A673 (cell line): ENCODE results near the gene NSMCE4A. TPM values are rescaled to one million over a fixed set of nuclear protein-coding genes. Genes with fewer than 3 reads are reported as not detected.

ENCODE experiments used
- BruUV-seq: library from RNA; stranded (reverse); fragments of 400-500 nt; replicated peaks from 2 replicates; lab custom pipeline; 2021; lab: Mats Ljungman, UMichigan
- CTCF ChIA-PET: fragments of 300-600 bp; sonication (Branson Sonifier 250); formaldehyde crosslinking; loops from one replicate; lab custom pipeline; 2022; ENCODE audit warnings: antibody characterized with exemption; lab: Charles Lee
- POLR2A ChIA-PET: fragments of 300-600 bp; sonication (Branson Sonifier 250); formaldehyde crosslinking; loops from one replicate; lab custom pipeline; 2022; ENCODE audit warnings: antibody characterized with exemption; ENCODE audit not compliant: low non-redundant PET; lab: Charles Lee
- DNase-seq: peaks from one replicate; pipeline ENCODE4 v3.0.0-alpha.2; 2015; ENCODE audit warnings: low spot score
- H3K27ac ChIP-seq: fragments of 200-600 bp; sonication (generic); 2 replicates; pipeline ENCODE4 v1.5.1; 2016; ENCODE audit warnings: mixed run types, low read depth, mild to moderate bottlenecking, mixed read lengths, antibody characterized with exemption, low read length; ENCODE audit not compliant: poor library complexity, severe bottlenecking
- H3K27me3 ChIP-seq: fragments of 200-600 bp; sonication (generic); replicated peaks from 2 replicates; pipeline ENCODE4 v1.6.1; 2017; ENCODE audit warnings: mixed run types, low read depth, mild to moderate bottlenecking, mixed read lengths, antibody characterized with exemption, low read length; ENCODE audit not compliant: insufficient read depth, poor library complexity
- H3K36me3 ChIP-seq: fragments of 200-600 bp; sonication (generic); 2 replicates; pipeline ENCODE4 v1.6.1; 2016; ENCODE audit warnings: mixed run types, mild to moderate bottlenecking, mixed read lengths, antibody characterized with exemption, low read length; ENCODE audit not compliant: insufficient read depth, poor library complexity, severe bottlenecking
- H3K4me1 ChIP-seq: fragments of 200-600 bp; sonication (generic); 2 replicates; pipeline ENCODE4 v1.6.1; 2017; ENCODE audit warnings: mixed run types, mild to moderate bottlenecking, mixed read lengths, antibody characterized with exemption, low read length; ENCODE audit not compliant: insufficient read depth, poor library complexity, severe bottlenecking
- H3K4me3 ChIP-seq: fragments of 200-600 bp; sonication (generic); 2 replicates; pipeline ENCODE4 v1.5.1; 2016; ENCODE audit warnings: low read depth, mixed run types, mild to moderate bottlenecking, mixed read lengths, low read length; ENCODE audit not compliant: poor library complexity, severe bottlenecking
- H3K9me3 ChIP-seq: fragments of 200-600 bp; sonication (generic); 2 replicates; pipeline ENCODE4 v1.6.1; 2016; ENCODE audit warnings: mixed run types, low read depth, mild to moderate bottlenecking, mixed read lengths, antibody characterized with exemption, low read length; ENCODE audit not compliant: poor library complexity, severe bottlenecking
- EZH2 ChIP-seq: fragments of 200-600 bp; sonication (generic); IDR thresholded peaks from 2 replicates; pipeline ENCODE4 v1.6.1; 2017; ENCODE audit warnings: borderline replicate concordance, low read depth, mild to moderate bottlenecking, mixed read lengths, antibody characterized with exemption, low read length; ENCODE audit not compliant: poor library complexity, severe bottlenecking
- intact Hi-C: fragments of 100-400 bp; cut with micrococcal nuclease; formaldehyde crosslinking; loops from one replicate; pipeline ENCODE4 v1.10.0; 2022; ENCODE audit not compliant: unreplicated experiment
- total RNA-seq: library from RNA; stranded (reverse); gene quantifications from 2 replicates; pipeline ENCODE4 v1.2.3, GENCODE V29; 2021
- TF ChIP-seq, protein P1 (sequence below): fragments of 300-800, 200-600 bp; sonication (generic); conservative IDR thresholded peaks from 2 replicates; pipeline ENCODE4 v1.5.1; 2017; ENCODE audit warnings: low read depth, mild to moderate bottlenecking, antibody characterized with exemption, low read length, moderate library complexity, mixed read lengths

The NSMCE4A gene
- total RNA-seq, 1 experiment from 2014 or later: 71.7 TPM

DNA sequence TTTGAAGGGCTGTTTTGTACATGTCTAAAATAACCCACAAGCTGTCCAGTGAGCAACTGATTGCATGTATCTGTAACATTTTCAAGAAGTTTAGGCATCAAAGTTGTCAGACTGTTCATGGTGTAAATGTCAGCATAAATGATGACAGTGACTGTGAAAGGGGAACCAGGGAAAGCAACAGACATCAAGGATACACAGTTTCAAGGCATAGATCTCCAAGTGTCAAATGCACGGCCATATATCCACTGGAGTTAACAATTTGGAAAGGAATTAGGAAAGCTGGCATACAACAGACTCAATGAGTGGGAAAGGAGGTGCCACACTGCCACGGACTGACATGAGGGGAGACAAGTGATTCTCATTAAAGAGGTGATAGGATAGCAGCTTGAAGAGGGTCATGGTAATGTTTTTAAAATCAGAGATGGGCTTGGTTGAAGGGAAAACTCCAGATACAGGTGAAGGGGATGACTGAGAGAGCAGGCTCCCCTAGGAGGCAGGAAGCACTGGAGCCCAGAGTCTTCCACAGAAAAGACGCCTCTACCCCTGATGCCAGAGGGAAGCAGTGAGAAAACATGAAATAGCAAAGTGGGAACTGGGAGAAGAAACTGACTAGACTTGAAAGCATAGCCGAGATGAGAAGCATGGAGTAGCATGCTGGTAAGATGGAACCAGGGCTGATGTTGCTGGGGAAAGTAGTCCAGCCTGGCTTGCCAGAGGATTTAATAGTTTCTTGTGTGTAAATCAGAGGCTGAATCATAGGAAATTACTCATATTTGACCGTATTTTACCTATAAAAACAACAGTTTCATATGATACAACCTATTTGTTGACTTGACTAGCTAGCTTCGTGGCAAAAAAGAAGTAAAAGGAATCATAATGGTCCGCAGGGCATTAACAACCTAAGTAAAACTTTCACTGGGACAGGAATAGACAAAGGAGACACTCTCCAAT lies 18.6 kb downstream of the NSMCE4A start:
- POLR2A ChIA-PET: no interaction called here
- BruUV-seq: no TSS peak
- no peak for DNase-seq
- H3K4me1 ChIP-seq: no peaks in the 10 kb centered on the region
- intact Hi-C loops: no loop called here
- TF ChIP-seq, protein P1, sequence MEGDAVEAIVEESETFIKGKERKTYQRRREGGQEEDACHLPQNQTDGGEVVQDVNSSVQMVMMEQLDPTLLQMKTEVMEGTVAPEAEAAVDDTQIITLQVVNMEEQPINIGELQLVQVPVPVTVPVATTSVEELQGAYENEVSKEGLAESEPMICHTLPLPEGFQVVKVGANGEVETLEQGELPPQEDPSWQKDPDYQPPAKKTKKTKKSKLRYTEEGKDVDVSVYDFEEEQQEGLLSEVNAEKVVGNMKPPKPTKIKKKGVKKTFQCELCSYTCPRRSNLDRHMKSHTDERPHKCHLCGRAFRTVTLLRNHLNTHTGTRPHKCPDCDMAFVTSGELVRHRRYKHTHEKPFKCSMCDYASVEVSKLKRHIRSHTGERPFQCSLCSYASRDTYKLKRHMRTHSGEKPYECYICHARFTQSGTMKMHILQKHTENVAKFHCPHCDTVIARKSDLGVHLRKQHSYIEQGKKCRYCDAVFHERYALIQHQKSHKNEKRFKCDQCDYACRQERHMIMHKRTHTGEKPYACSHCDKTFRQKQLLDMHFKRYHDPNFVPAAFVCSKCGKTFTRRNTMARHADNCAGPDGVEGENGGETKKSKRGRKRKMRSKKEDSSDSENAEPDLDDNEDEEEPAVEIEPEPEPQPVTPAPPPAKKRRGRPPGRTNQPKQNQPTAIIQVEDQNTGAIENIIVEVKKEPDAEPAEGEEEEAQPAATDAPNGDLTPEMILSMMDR: no peak
- TF ChIP-seq EZH2: no peak
- no peaks in the 10 kb centered on the region for H3K9me3 ChIP-seq
- peaks cover 24% of the 10 kb centered on the region for H3K36me3 ChIP-seq
- H3K4me3 ChIP-seq: no peak overlapping the region
- H3K27ac ChIP-seq: no peak overlapping the region
- CTCF ChIA-PET: no interaction called here
- no peaks in the 10 kb centered on the region for H3K27me3 ChIP-seq

DNA sequence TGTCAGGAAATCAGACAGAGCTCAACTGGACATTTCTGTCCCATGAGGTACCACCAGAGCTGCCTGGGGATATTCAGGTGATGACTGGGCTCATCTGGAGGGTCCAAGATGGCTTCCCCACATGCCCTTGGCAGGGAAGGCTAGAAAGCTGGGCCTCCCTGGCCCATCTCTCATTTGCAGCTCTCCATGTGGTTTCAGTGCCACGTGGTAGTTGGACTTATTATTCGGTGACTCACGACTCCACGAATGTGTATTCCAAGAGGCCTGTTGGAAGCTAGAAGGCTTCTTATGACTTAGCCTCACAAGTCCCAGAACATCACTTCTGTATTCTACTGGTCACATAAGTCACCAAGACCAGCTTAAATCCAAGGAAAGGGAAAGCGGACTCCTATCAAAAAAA lies 22.8 kb downstream of the NSMCE4A start:
- no peaks in the 10 kb centered on the region for H3K9me3 ChIP-seq
- intact Hi-C loops: no loop called here
- H3K27ac ChIP-seq: no peak overlapping the region
- no peak for DNase-seq
- no peaks in the 10 kb centered on the region for H3K4me1 ChIP-seq
- H3K4me3 ChIP-seq: no peak overlapping the region
- H3K36me3 ChIP-seq: peaks cover 3% of the 10 kb centered on the region
- no peak for TF ChIP-seq EZH2
- TF ChIP-seq, protein P1: no peak
- no peaks in the 10 kb centered on the region for H3K27me3 ChIP-seq
- ChIA-PET POLR2A (no interaction called here), CTCF (no interaction called here)
- no TSS peak for BruUV-seq

- CTCF ChIA-PET: no interaction called here
- no peak overlapping the region for H3K4me3 ChIP-seq
- POLR2A ChIA-PET: no interaction called here
- no peaks in the 10 kb centered on the region for H3K36me3 ChIP-seq
- no peak for DNase-seq
- H3K4me1 ChIP-seq: no peaks in the 10 kb centered on the region
- H3K27me3 ChIP-seq: no peaks in the 10 kb centered on the region
- no TSS peak for BruUV-seq
- H3K9me3 ChIP-seq: no peaks in the 10 kb centered on the region
- TF ChIP-seq, protein P1: no peak
- TF ChIP-seq EZH2: no peak
- H3K27ac ChIP-seq: no peak overlapping the region
- intact Hi-C loops: no loop called here
Observed at GRCh38 chr10:121949451-121949850, 25.6 kb downstream of the NSMCE4A start.
